HepG2 (cell line): Measurements from ENCODE around the gene CYP17A1. TPM values are rescaled to one million over a fixed set of nuclear protein-coding genes. Genes with fewer than 3 reads are reported as not detected.
A peak's percentile ranks its signal among the peaks of the same experiment; 100 is the strongest.

ENCODE experiments used
- ATF1 ChIP-seq: IDR thresholded peaks from 2 replicates; pipeline ENCODE4 v1.6.1; 2016; ENCODE audit warnings: mild to moderate bottlenecking, control low read depth
- CENPX ChIP-seq: sonication (generic); formaldehyde crosslinking; IDR thresholded peaks from 2 replicates; pipeline ENCODE4 v1.9.0; 2021; ENCODE audit warnings: mild to moderate bottlenecking, missing genetic modification reagents, moderate library complexity
- DNMT3B ChIP-seq: conservative IDR thresholded peaks from 2 replicates; pipeline ENCODE4 v1.6.1; 2016; ENCODE audit warnings: missing biosample characterization, control low read depth
- FLYWCH1 ChIP-seq: sonication (generic); formaldehyde crosslinking; IDR thresholded peaks from 2 replicates; pipeline ENCODE4 v1.8.1; 2023; ENCODE audit warnings: mild to moderate bottlenecking, missing genetic modification reagents
- FOSL2 ChIP-seq: sonication (generic); formaldehyde crosslinking; IDR thresholded peaks from 2 replicates; pipeline ENCODE4 v1.4.0; 2020; ENCODE audit warnings: missing genetic modification reagents
- GABPA ChIP-seq, 2 experiments: IDR thresholded peaks; 2 replicates each; pipeline ENCODE4 v1.6.1; 2011 to 2016; ENCODE audit warnings: low read depth in 2 of 2, low read length in 1 of 2, missing biosample characterization in 1 of 2, missing genetic modification characterization in 1 of 2
- GABPB1 ChIP-seq: IDR thresholded peaks from 2 replicates; pipeline ENCODE4 v1.6.1; 2016; ENCODE audit warnings: mild to moderate bottlenecking, missing genetic modification reagents, moderate library complexity, missing compliant biosample characterization
- HDAC6 ChIP-seq: fragments of 200-600 bp; sonication (generic); IDR thresholded peaks from 2 replicates; pipeline ENCODE4 v1.7.0; 2017; ENCODE audit warnings: mild to moderate bottlenecking, antibody characterized with exemption, low read length, low read depth
- HMGXB4 ChIP-seq, 2 experiments: sonication (generic) in 1 of 2; formaldehyde crosslinking in 1 of 2; IDR thresholded peaks; 2 replicates each; pipeline versions ENCODE4 v1.4.0 to v1.6.1; 2018 to 2020; ENCODE audit warnings: missing genetic modification reagents in 2 of 2, borderline replicate concordance in 1 of 2, low read depth in 1 of 2, mild to moderate bottlenecking in 1 of 2, missing biosample characterization in 1 of 2
- HNF1B ChIP-seq: sonication (generic); formaldehyde crosslinking; IDR thresholded peaks from 2 replicates; pipeline ENCODE4 v1.5.1; 2020; ENCODE audit warnings: mild to moderate bottlenecking, moderate library complexity, missing genetic modification reagents
- JUND ChIP-seq: sonication (generic); formaldehyde crosslinking; IDR thresholded peaks from 2 replicates; pipeline ENCODE4 v1.8.0; 2022; ENCODE audit warnings: mild to moderate bottlenecking, missing genetic modification reagents
- MTERF4 ChIP-seq: sonication (generic); formaldehyde crosslinking; IDR thresholded peaks from 2 replicates; pipeline ENCODE4 v1.8.0; 2023; ENCODE audit warnings: mild to moderate bottlenecking, missing genetic modification reagents
- NR0B2 ChIP-seq: sonication (generic); formaldehyde crosslinking; IDR thresholded peaks from 2 replicates; pipeline ENCODE4 v1.4.0; 2020; ENCODE audit warnings: mild to moderate bottlenecking, missing genetic modification reagents
- POGZ ChIP-seq: sonication (generic); formaldehyde crosslinking; IDR thresholded peaks from 2 replicates; pipeline ENCODE4 v1.4.0; 2020; ENCODE audit warnings: mild to moderate bottlenecking, missing genetic modification reagents
- RORA ChIP-seq: sonication (generic); formaldehyde crosslinking; IDR thresholded peaks from 2 replicates; pipeline ENCODE4 v1.5.0; 2020; ENCODE audit warnings: mild to moderate bottlenecking, missing genetic modification reagents, moderate library complexity
- U2AF2 ChIP-seq: fragments of 200-400 bp; formaldehyde crosslinking; IDR thresholded peaks from 2 replicates; pipeline ENCODE4 v1.6.1; 2017; ENCODE audit warnings: low read depth, mild to moderate bottlenecking, low read length
- ZKSCAN5 ChIP-seq: sonication (generic); formaldehyde crosslinking; IDR thresholded peaks from 2 replicates; pipeline ENCODE4 v1.5.1; 2020; ENCODE audit warnings: mild to moderate bottlenecking, missing genetic modification reagents
- ZNF18 ChIP-seq: sonication (generic); formaldehyde crosslinking; IDR thresholded peaks from 2 replicates; pipeline ENCODE4 v1.8.0; 2022; ENCODE audit warnings: mild to moderate bottlenecking, missing genetic modification reagents; ENCODE audit not compliant: insufficient replicate concordance
- ZNF180 ChIP-seq: sonication (generic); formaldehyde crosslinking; IDR thresholded peaks from 2 replicates; pipeline ENCODE4 v1.4.0; 2020; ENCODE audit warnings: low read depth, missing genetic modification reagents, borderline replicate concordance
- ZNF234 ChIP-seq: sonication (generic); formaldehyde crosslinking; conservative IDR thresholded peaks from 2 replicates; pipeline ENCODE4 v1.5.1; 2020; ENCODE audit warnings: mild to moderate bottlenecking, missing genetic modification reagents
- ZNF329 ChIP-seq: sonication (generic); formaldehyde crosslinking; IDR thresholded peaks from 2 replicates; pipeline ENCODE4 v1.9.0; 2021; ENCODE audit warnings: low read depth, mild to moderate bottlenecking, missing genetic modification reagents
- ZNF350 ChIP-seq: sonication (generic); formaldehyde crosslinking; IDR thresholded peaks from 2 replicates; pipeline ENCODE4 v1.4.0; 2020; ENCODE audit warnings: mild to moderate bottlenecking, low read depth, missing genetic modification reagents, borderline replicate concordance
- ZNF709 ChIP-seq: sonication (generic); formaldehyde crosslinking; IDR thresholded peaks from 2 replicates; pipeline ENCODE4 v1.5.0; 2020; ENCODE audit warnings: mild to moderate bottlenecking, missing genetic modification reagents
- ZSCAN9 ChIP-seq: IDR thresholded peaks from 2 replicates; pipeline ENCODE4 v1.6.1; 2016; ENCODE audit warnings: borderline replicate concordance
- polyA plus RNA-seq, 8 experiments: library from polyadenylated mRNA; depleted of rRNA in 3 of 8; stranded (reverse) in 7 of 8; unstranded in 1 of 8; fragments of >200 nt; fragmentation: Illumina TruSeq in 4 of 8; extraction: Trizol in 4 of 8; gene quantifications; 2 replicates each; pipeline versions ENCODE4 v1.2.1 to v1.2.3, GENCODE V29; 2011 to 2016; ENCODE audit warnings: low read depth in 4 of 8, missing spikeins in 1 of 8, mixed read lengths in 1 of 8; ENCODE audit not compliant: insufficient read depth in 1 of 8
- total RNA-seq, 5 experiments: library from RNA; depleted of rRNA; stranded (reverse); fragments of >200 nt; fragmentation: Illumina TruSeq; extraction: Trizol; gene quantifications; 2 replicates each; pipeline ENCODE4 v1.2.3, GENCODE V29; 2016; ENCODE audit warnings: low read depth in 1 of 5

CYP17A1 gene
- total and polyA plus RNA-seq, 2 of the 13 experiments (the other 11 are each of a cell fraction or from before 2014, with no cell fraction given), result 0.13 to 1.1 TPM

GRCh38 chr10:102814453-102814871, 22.8 kb downstream of the CYP17A1 start (continued):
- TF ChIP-seq POGZ (CRISPR knock-in tag) (no peak), U2AF2 (no peak), GABPB1 (peak; percentile 9; the same call in 1 of the 2 replicates), GABPA (IDR thresholded peaks at IDR 0.05; ENCODE audit: low read depth, low read length) (no peak), GABPA (CRISPR knock-in tag; IDR thresholded peaks at IDR 0.05; ENCODE audit: low read depth) (0 out of 2 replicates have a peak, but pooled peaks have one; percentile 36), HNF1B (CRISPR knock-in tag) (0 out of 2 replicates have a peak, but pooled peaks have one; percentile 6), ZNF350 (no peak), ATF1 (CRISPR knock-in tag) (no peak), ZNF234 (no peak), MTERF4 (CRISPR knock-in tag) (0 out of 2 replicates have a peak, but pooled peaks have one; percentile 29), ZKSCAN5 (CRISPR knock-in tag) (peak; percentile 89), JUND (CRISPR knock-in tag) (peak; percentile 67; the same call in 1 of the 2 replicates), DNMT3B (CRISPR knock-in tag) (0 out of 2 replicates have a peak, but pooled peaks have one; percentile 10), NR0B2 (CRISPR knock-in tag) (no peak), FOSL2 (CRISPR knock-in tag) (peak; percentile 73), FLYWCH1 (CRISPR knock-in tag) (0 out of 2 replicates have a peak, but pooled peaks have one; percentile 4), ZNF180 (CRISPR knock-in tag) (no peak), HDAC6 (0 out of 2 replicates have a peak, but pooled peaks have one; percentile 35), RORA (CRISPR knock-in tag) (no peak), ZNF18 (peak; percentile 4), CENPX (CRISPR knock-in tag) (no peak), HMGXB4 (CRISPR knock-in tag; IDR thresholded peaks at IDR 0.05; ENCODE audit: borderline replicate concordance in 1 of 2, low read depth in 1 of 2) (0 out of 4 replicates have a peak, but pooled peaks of 1 of the 2 experiments have one; percentile 10), ZSCAN9 (CRISPR knock-in tag) (no peak), ZNF329 (CRISPR knock-in tag) (0 out of 2 replicates have a peak, but pooled peaks have one; percentile 16), ZNF709 (CRISPR knock-in tag) (0 out of 2 replicates have a peak, but pooled peaks have one; percentile 47)
